Tibial nerve (tissue), 4 donors: ENCODE data around the gene LTB4R. TPM values are rescaled to one million over a fixed set of nuclear protein-coding genes. Genes with fewer than 3 reads are reported as not detected.

Source experiments
- DNase-seq, 2 donors: peaks; one replicate each; pipeline ENCODE4 v3.0.0-alpha.2; 2019; ENCODE audit warnings: low spot score in 2 of 2
- H3K27ac ChIP-seq, 4 donors: fragments of 200-600 bp; sonication (generic) in 3 of 4; one replicate each; pipeline ENCODE4 v1.5.1; 2017 to 2019; ENCODE audit warnings: mild to moderate bottlenecking in 1 of 4
- H3K27me3 ChIP-seq, 2 donors: fragments of 200-600 bp; sonication (generic) in 1 of 2; one replicate each; pipeline versions ENCODE4 v1.5.1 to v1.6.0; 2017 to 2019
- H3K36me3 ChIP-seq, 3 donors: fragments of 200-600 bp; sonication (generic); one replicate each; pipeline ENCODE4 v1.5.1; 2018 to 2019
- H3K4me1 ChIP-seq, 4 donors: fragments of 200-600 bp; sonication (generic) in 3 of 4; one replicate each; pipeline ENCODE4 v1.5.1; 2017 to 2019
- H3K4me3 ChIP-seq, 4 donors: fragments of 200-600 bp; sonication (generic) in 3 of 4; one replicate each; pipeline ENCODE4 v1.5.1; 2017 to 2019; ENCODE audit warnings: mild to moderate bottlenecking in 1 of 4, moderate library complexity in 1 of 4
- H3K9me3 ChIP-seq, 4 donors: fragments of 200-600 bp; sonication (generic) in 3 of 4; one replicate each; pipeline ENCODE4 v1.5.1; 2017 to 2019
- EP300 ChIP-seq, 2 donors: sonication (generic); formaldehyde crosslinking; IDR thresholded peaks; one replicate each; pipeline ENCODE4 v1.6.1; 2017; ENCODE audit warnings: antibody characterized with exemption in 2 of 2, mild to moderate bottlenecking in 1 of 2
- POLR2A ChIP-seq, 2 donors: fragments of 450-650 bp; IDR thresholded peaks; one replicate each; pipeline ENCODE4 v1.6.1; 2017; ENCODE audit warnings: antibody characterized with exemption in 2 of 2, mild to moderate bottlenecking in 2 of 2, moderate library complexity in 2 of 2
- WGBS, 2 donors: methylation state at CpG; one replicate each; pipeline ENCODE4 v1.1.5; 2018; 5-methylcytosine and 5-hydroxymethylcytosine counted together
- total RNA-seq, 4 donors: library from RNA; depleted of rRNA; stranded (reverse); fragments of >200 nt; gene quantifications; one replicate each; pipeline ENCODE4 v1.1.0, GENCODE V29; 2016
- TF ChIP-seq, protein P1 (sequence below), 5 experiments: fragments of 200-600 bp in 3 of 5; fragments of 450-650 bp in 2 of 5; sonication (generic) in 3 of 5; IDR thresholded peaks; one replicate each; pipeline ENCODE4 v1.5.1; 2016 to 2019; ENCODE audit warnings: antibody characterized with exemption in 5 of 5, mild to moderate bottlenecking in 3 of 5, moderate library complexity in 2 of 5

Gene LTB4R
- total RNA-seq, 4 donors from 2014 or later, result 8.4 to 14.4 (median 11.8) TPM

DNA sequence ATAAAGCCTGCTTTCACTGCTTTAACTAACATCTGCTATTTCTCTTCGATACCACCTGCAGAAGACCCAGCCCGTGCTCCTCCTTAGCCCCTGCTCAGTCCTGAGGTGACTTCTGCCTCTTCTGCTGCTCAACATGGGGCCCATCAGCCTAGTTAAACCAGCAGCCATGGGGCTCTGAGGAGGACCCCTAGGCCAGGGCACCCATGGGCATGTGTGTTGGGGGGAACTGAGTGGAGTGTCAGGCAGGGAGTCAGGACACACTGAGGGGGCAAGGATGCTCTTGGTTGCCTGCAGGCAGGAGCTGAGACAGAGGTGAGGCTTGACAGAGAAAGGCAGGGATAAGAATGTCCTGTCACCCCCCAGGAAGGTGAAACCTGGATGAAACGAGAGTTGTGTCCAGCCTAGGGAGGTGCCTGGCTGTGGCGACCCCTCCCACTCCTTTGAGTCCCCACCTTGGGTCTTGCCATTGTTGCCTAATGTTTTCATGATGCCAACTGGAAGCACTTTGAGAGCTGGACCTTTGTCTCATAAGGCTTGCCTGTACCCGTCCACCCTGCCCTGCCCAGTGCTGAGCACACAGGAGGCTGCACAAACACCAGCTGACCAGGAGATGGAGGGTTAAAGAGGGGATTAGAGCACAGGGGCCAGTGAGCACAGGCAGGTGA, 27.4 kb upstream of the LTB4R start:
- no peak overlapping the region for H3K27ac ChIP-seq
- H3K36me3 ChIP-seq, result peaks cover 0 to 3% (median 0%) of the 10 kb centered on the region in 3 donors
- peaks cover 0 to 30% (median 3%) of the 10 kb centered on the region in 4 donors for H3K4me1 ChIP-seq
- H3K9me3 ChIP-seq, result no peaks in the 10 kb centered on the region
- WGBS, 2 donors, result 82 to 94% methylated on average over 3 to 5 of the region's 5 CpGs
- H3K27me3 ChIP-seq, result no peaks in the 10 kb centered on the region
- H3K4me3 ChIP-seq, result no peak overlapping the region
- no peak for DNase-seq
- TF ChIP-seq POLR2A (IDR thresholded peaks at IDR 0.05) (no peak), EP300 (IDR thresholded peaks at IDR 0.05) (no peak)
- TF ChIP-seq, protein P1, sequence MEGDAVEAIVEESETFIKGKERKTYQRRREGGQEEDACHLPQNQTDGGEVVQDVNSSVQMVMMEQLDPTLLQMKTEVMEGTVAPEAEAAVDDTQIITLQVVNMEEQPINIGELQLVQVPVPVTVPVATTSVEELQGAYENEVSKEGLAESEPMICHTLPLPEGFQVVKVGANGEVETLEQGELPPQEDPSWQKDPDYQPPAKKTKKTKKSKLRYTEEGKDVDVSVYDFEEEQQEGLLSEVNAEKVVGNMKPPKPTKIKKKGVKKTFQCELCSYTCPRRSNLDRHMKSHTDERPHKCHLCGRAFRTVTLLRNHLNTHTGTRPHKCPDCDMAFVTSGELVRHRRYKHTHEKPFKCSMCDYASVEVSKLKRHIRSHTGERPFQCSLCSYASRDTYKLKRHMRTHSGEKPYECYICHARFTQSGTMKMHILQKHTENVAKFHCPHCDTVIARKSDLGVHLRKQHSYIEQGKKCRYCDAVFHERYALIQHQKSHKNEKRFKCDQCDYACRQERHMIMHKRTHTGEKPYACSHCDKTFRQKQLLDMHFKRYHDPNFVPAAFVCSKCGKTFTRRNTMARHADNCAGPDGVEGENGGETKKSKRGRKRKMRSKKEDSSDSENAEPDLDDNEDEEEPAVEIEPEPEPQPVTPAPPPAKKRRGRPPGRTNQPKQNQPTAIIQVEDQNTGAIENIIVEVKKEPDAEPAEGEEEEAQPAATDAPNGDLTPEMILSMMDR (IDR thresholded peaks at IDR 0.05), result no peak

DNA sequence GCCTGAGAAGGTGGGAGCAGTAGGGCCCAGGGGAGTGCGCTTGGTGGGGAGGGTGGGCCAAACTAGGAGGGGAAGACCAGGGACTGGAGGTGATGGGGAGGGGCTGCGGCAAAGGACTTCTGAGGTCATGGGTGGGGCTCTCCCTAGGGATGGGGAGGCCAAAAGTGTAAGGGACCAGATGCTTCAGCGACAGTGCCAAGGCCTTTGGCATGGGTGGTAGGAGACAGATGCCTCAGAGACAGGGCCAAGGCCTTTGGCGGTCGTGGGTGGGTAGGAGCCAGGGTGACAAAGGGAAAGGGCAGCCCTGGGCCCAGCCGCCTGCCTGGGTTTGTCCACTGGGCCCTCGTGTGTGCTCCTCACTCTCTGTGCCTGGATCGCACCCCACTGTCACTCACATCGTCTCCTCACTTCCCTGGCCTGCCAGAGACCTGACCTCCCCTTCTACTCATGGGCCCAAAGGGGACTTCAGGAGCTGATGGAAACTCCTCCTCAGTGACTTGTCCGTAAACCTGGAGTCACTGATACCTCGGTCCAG, 26.7 kb upstream of the LTB4R start:
- DNase-seq, result no peak
- H3K27me3 ChIP-seq, result no peaks in the 10 kb centered on the region
- TF ChIP-seq POLR2A (IDR thresholded peaks at IDR 0.05), result no peak
- TF ChIP-seq, protein P1 (IDR thresholded peaks at IDR 0.05), result no peak
- TF ChIP-seq EP300 (IDR thresholded peaks at IDR 0.05), result no peak
- WGBS, 2 donors, result 73 to 82% methylated on average over 11 of the region's 11 CpGs
- H3K27ac ChIP-seq, result no peak overlapping the region
- no peak overlapping the region for H3K4me3 ChIP-seq
- peaks cover 0 to 26% (median under 1%) of the 10 kb centered on the region in 4 donors for H3K4me1 ChIP-seq
- no peaks in the 10 kb centered on the region for H3K9me3 ChIP-seq
- H3K36me3 ChIP-seq, result peaks cover 0 to 9% (median 2%) of the 10 kb centered on the region in 3 donors

DNA sequence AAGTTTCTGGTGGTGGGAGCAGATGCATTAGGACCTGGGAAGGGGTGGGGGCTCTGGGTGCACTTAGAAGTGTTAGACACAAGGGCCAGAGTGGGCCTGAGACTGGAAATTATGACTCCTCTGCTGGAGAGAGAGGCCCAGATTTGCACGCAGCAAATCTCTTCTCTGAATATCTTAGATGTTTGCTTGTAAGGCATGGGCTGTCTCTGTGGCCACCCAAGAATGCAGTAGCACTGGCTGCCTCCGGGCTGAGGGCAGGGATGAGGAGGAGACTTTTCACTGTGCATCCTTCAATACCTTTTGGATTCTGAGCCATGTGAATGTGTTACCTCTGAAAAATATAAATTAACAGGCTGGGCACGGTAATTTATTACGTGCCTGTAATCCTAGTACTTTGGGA, 26.0 kb upstream of the LTB4R start:
- no peak for DNase-seq
- peaks cover 0 to 19% (median 0%) of the 10 kb centered on the region in 4 donors for H3K4me1 ChIP-seq
- 72 to 75% methylated on average over 4 of the region's 4 CpGs for WGBS, 2 donors
- no peak overlapping the region for H3K4me3 ChIP-seq
- H3K9me3 ChIP-seq, result no peaks in the 10 kb centered on the region
- no peaks in the 10 kb centered on the region for H3K27me3 ChIP-seq
- H3K36me3 ChIP-seq, result peaks cover 0 to 17% (median 6%) of the 10 kb centered on the region in 3 donors
- no peak overlapping the region for H3K27ac ChIP-seq
- TF ChIP-seq EP300 (IDR thresholded peaks at IDR 0.05), result no peak
- no peak for TF ChIP-seq POLR2A (IDR thresholded peaks at IDR 0.05)
- TF ChIP-seq, protein P1 (IDR thresholded peaks at IDR 0.05), result no peak

DNA sequence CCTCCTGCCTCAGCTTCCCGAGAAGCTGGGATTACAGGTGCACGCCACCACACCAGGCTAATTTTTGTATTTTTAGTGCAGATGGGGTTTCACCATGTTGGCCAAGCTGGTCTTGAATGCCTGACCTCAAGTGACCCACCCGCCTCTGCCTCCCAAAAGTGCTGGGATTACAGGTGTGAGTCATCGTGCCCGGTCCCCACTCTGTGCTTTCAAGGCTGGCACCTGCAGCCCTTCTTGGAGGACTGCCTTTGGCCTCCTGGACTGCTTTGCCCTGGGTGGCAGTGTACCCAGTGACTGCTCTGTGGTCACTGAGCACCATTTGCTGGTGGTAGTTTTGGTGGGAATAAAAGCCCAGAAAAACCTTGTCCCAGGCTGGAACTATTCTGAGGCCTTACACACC, 24.3 kb upstream of the LTB4R start:
- WGBS, 2 donors, result 94 to 97% methylated on average over 5 of the region's 5 CpGs
- TF ChIP-seq POLR2A (IDR thresholded peaks at IDR 0.05) (no peak), EP300 (IDR thresholded peaks at IDR 0.05) (no peak)
- TF ChIP-seq, protein P1 (IDR thresholded peaks at IDR 0.05), result no peak
- Histone ChIP-seq H3K9me3 (no peaks in the 10 kb centered on the region), H3K4me1 (peaks cover 0 to 6% (median 0%) of the 10 kb centered on the region in 4 donors), H3K27ac (no peak overlapping the region), H3K4me3 (no peak overlapping the region), H3K27me3 (no peaks in the 10 kb centered on the region), H3K36me3 (peaks cover 0 to 33% (median 12%) of the 10 kb centered on the region in 3 donors)
- DNase-seq, result no peak

DNA sequence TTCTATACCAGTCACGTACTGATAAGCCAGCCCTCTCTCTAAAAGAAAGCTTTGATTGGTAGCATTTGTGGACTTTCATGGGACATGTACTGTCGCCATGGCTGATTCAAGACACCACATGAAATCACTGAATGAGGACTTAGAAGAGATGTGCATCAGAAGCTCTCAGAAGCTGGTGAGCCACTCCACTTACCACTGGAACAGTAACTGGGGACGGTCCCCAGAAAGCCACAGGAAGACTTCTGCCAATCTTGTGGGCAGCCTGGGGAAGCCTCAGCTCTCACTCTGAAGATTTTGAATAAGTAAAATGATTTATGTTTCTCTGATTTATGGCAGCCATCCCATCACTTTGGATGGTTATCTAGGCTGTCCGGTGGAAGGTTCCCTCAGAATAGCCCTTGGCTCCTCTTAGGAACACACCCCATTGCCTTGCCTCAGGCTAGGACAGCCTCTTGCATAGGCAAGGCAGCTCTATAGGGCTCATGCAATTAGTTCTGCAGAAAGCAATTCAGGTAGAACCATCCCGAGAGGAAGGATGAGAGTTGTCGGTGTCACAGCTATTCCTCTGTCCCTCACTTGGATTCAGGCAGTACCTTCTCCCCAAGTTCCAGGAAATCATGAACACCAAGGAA, 21.5 kb upstream of the LTB4R start:
- Histone ChIP-seq H3K9me3 (no peaks in the 10 kb centered on the region), H3K36me3 (peaks cover 0 to 55% (median 12%) of the 10 kb centered on the region in 3 donors), H3K4me1 (no peaks in the 10 kb centered on the region), H3K27me3 (no peaks in the 10 kb centered on the region), H3K27ac (no peak overlapping the region), H3K4me3 (no peak overlapping the region)
- DNase-seq, result no peak
- TF ChIP-seq, protein P1 (IDR thresholded peaks at IDR 0.05), result no peak
- 84 to 87% methylated on average over 6 of the region's 6 CpGs for WGBS, 2 donors
